ENCODE measurements around the gene HDAC4. TPM values are rescaled to one million over a fixed set of nuclear protein-coding genes. Genes with fewer than 3 reads are reported as not detected.

HDAC4 gene
- total RNA-seq, 1 donor = 28.3 TPM

DNA sequence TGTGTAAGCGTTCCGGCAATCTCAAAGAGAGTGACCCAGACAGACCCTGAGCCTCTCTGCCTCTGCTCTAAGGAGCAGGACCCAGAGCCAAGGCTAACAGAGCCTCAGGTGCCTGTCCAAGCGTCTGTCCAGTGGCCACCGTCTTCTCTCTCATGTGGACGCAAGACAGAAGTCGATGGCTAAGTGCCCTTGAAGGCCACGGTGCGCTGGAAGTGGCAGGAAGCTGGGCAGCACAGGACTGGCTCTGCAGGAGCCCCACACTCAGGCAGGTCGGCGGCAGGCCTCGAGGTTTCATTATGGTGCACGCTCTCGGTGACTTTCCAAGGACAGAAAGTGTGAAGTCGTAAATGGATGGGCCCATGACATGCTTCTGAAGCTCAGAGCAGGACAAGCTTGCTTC lies 49.1 kb downstream of the HDAC4 start:
- TF ChIP-seq, protein P1, sequence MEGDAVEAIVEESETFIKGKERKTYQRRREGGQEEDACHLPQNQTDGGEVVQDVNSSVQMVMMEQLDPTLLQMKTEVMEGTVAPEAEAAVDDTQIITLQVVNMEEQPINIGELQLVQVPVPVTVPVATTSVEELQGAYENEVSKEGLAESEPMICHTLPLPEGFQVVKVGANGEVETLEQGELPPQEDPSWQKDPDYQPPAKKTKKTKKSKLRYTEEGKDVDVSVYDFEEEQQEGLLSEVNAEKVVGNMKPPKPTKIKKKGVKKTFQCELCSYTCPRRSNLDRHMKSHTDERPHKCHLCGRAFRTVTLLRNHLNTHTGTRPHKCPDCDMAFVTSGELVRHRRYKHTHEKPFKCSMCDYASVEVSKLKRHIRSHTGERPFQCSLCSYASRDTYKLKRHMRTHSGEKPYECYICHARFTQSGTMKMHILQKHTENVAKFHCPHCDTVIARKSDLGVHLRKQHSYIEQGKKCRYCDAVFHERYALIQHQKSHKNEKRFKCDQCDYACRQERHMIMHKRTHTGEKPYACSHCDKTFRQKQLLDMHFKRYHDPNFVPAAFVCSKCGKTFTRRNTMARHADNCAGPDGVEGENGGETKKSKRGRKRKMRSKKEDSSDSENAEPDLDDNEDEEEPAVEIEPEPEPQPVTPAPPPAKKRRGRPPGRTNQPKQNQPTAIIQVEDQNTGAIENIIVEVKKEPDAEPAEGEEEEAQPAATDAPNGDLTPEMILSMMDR (IDR thresholded peaks at IDR 0.05; ENCODE audit: insufficient read depth, low read length) = no peak
- no peak overlapping the region for H3K4me3 ChIP-seq (ENCODE audit: low read depth, low read length)
- DNase-seq (ENCODE audit: low read depth) = no peak

GRCh38 chr2:239349453-239350135 lies 51.2 kb downstream of the HDAC4 start:
- H3K4me3 ChIP-seq (ENCODE audit: low read depth, low read length) = no peak overlapping the region
- DNase-seq (ENCODE audit: low read depth) = no peak
- TF ChIP-seq, protein P1 (IDR thresholded peaks at IDR 0.05; ENCODE audit: insufficient read depth, low read length) = no peak

DNA sequence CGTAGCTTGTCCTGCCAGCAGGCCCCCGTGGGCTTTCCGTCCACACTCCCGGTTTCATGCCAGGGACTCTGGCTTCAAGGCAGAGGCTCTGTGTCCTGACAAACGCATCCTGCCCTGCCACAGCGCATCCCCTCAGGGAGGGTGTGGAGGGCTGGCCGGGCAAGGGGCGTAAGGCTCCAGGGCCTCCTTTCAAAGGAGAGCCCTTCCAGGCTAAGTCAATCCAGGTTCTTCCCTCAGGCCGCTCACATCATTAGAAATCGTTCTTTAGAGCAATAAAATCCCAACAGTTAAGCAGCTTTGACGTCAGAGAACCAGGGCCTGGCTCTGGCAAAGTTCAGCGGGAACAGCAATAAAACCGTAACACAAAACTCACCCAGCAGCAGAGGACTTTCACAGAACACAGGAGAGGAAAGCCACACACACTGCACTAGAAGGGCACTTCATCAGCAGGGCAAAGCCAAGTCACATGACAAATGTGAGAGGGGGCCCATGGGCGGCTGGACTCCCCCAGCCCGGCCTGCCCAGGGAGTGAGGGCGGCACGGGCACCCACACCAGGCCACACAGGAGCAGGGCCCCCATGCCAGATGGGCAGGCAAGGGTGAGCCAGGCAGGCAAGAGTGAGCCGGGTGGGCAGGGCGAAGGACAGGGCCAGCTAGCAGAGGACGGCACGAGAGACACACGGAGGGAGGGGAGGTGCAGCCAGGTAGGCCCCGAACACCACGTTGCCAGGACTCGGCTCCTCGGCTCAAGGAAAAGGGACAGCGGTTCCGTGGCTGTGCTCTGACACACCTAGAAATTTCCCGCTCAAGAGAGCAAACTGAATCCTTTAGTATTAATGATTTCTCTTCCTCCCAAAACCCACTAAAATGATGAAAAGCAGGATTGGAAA lies 52.0 kb downstream of the HDAC4 start:
- no peak for DNase-seq (ENCODE audit: low read depth)
- TF ChIP-seq, protein P1 (IDR thresholded peaks at IDR 0.05; ENCODE audit: insufficient read depth, low read length) = no peak
- no peak overlapping the region for H3K4me3 ChIP-seq (ENCODE audit: low read depth, low read length)

DNA sequence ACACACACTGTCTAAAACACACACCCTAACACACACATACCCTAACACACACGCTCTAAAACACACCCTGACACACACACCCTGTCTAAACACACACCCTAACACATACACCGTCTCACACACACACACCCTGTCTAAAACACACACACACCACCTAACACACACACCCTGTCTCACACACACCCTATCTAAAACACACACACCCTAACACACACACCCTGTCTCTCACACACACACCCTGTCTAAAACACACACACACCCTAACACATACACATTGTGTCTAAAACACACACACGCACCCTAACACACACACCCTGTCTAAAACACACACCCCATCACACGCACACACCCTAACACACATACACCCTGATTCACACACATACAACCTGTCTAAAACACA lies 54.1 kb downstream of the HDAC4 start:
- DNase-seq (ENCODE audit: low read depth) = no peak
- TF ChIP-seq, protein P1 (IDR thresholded peaks at IDR 0.05; ENCODE audit: insufficient read depth, low read length) = no peak
- H3K4me3 ChIP-seq (ENCODE audit: low read depth, low read length) = no peak overlapping the region

DNA sequence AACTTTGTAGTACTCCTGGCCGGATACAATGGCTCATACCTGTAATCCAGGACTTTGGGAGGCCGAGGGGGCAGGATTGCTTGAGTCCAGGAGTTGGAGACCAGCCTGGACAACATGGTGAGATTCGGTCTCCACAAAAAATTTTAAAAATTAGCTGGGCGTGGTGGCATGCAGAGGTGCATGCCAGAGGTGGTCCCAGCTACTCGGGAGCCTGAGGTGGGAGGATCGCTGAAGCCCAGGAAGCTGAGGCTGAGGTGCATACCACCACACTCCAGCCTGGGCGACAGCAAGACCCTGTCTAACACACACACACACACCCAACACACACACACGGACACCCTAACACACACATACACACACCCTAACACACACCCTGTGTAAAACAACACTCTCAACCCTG lies 55.6 kb downstream of the HDAC4 start:
- DNase-seq (ENCODE audit: low read depth) = no peak
- TF ChIP-seq, protein P1 (IDR thresholded peaks at IDR 0.05; ENCODE audit: insufficient read depth, low read length) = no peak
- H3K4me3 ChIP-seq (ENCODE audit: low read depth, low read length) = no peak overlapping the region

- TF ChIP-seq, protein P1 (IDR thresholded peaks at IDR 0.05; ENCODE audit: insufficient read depth, low read length) = no peak
- H3K4me3 ChIP-seq (ENCODE audit: low read depth, low read length) = no peak overlapping the region
Measured at GRCh38 chr2:239344857-239345216, 56.0 kb downstream of the HDAC4 start.

More at GRCh38 chr2:239344857-239345216, 56.0 kb downstream of the HDAC4 start:
- DNase-seq (ENCODE audit: low read depth) = no peak

Measured in fibroblast of the aortic adventitia (primary cell).